Stimulated activated CD4-positive, alpha-beta T cell treated with anti-CD3 and anti-CD28 coated beads, Interleukin-1b, Interleukin-23, amount 100 ng/mL, for 4 hours (primary cell): ENCODE measurements around the gene BRF1.

ENCODE experiments used
- DNase-seq, 2 donors: peaks; one replicate each; pipeline ENCODE4 v3.0.0-alpha.2; 2020; ENCODE audit warnings: low read depth in 2 of 2

BRF1 gene

DNA sequence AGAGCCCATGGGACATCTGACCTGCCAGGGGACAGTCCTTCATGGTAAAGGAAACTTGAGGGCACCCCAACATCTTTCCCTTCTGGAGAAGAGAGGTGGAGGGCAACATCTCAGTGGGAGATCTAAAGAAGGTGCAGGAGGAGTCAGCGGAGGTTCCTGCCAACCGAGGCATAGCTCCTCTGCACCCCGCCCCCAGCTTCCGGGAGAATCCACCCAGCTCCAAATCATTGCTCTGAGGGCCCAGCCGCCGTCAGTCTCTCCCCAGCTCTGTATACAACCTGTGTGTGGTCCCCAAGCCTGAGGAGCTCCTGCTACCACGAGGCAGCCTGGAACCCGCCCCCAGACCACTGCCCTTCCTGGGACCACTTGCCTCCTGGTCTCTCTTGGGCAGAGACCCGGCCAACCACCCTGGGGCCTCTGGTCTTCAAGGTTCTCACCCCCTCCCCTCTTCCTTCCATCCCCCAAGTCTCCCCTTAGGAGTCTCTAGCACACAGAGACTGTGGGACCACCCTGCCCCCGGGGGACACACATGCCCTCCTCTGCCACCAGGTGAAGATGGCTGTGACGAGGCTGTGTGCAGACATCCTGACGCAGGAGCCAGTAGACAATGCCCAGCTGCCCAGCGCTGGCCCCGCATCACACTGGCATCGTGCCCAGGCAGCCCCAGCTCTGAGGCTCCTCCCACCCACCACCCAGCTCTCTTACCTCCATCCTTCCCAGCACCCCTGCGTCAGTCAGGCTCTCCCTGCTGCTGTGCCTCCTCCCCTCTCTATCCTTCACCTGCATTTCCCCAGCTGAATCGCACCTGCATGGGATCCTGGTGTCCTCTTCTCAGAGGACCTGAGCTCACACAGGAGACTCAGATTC is 106.7 kb downstream of the BRF1 start:
- DNase-seq: peak in 1 of 2 donors; percentile 30

- DNase-seq: no peak
Measured at GRCh38 chr14:105192866-105193731, 107.7 kb downstream of the BRF1 start.

DNA sequence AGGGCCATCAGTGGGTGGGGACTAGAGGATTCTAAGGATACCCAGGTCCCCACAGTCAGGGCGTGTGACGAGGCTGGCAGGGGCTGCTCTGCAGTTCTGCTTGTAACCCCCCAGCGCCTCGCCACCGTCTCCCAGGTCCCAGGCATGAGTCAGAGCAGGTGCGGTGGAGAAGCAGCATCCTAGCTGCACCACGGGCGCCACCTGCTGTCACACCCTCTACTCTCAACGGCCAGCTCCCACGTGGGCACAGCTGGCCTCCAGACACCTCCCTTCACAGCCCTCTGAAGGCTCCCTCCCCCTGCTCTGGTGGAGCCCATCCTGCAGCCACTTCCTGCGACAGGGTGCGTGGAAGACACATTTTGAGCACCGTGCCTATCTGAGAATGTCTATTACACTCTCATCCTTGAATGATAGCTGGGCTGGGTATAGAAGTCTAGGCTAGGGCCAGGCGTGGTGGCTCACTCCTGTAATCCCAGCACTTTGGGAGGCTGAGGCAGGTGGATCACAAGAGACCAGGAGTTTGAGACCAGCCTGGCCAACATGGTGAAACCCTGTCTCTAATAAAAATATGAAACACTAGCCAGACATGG is 112.8 kb downstream of the BRF1 start:
- DNase-seq: no peak

DNA sequence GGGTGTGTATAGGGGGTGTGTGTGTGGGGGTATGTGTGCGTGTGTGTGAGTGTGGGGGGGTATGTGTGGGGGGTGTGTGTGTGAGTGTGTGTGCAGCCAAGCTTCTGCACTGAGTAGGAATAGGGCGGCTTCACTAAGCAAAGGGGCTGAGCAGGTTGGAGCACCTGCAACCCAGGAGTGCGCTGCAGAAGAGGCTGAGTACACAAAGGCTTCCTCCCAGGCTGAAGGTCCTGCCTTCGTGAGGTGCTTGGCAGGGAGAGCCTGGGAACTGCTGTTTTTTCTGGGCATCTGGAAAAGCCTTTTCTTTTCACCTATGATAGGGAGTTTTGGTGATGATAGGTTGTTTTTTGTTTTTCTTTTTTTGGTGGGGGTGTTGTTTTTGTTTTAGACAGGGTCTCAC is 113.7 kb downstream of the BRF1 start:
- DNase-seq: no peak

- no peak for DNase-seq
Measured at GRCh38 chr14:105185973-105186372, 114.8 kb downstream of the BRF1 start.

DNA sequence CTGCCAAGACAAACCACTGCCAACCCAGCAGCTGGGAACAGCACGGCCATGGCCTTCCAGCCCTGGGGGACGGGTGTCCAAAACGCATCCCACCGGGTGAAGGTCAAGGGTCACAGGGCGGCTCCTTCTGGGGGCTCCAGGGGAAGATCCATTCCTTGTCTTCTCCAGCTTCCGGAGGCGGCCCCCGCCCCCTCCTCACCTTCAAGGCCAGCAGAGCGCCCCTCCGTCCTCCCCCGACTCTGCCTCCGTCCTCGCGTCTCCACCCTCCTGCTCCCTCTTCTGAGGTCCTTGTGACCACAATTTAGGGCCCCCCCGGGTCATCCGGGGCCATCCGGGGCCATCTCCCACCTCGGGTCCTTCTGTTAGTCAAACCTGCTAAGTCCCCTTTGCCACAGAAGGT is 115.8 kb downstream of the BRF1 start:
- no peak for DNase-seq

DNA sequence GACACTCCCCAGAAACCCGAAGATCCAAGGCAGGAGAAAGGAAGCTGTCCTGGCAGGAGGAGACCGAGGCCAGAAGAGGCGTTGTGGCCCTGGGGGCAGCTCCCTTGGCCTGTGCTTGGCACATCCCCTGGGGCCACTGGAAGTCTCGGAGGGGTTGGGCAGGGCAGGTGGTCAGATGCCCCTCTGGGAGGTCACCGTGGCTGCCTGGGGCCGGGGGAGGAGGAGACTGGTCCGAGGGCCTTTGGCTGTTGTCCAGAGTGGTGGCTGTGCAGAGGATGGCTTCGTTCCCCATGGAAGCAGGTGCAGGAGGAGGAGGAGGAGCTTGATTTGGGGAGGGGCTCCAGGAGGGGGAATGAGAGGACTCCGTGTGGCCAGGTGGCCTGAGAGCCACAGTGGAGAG is 116.3 kb downstream of the BRF1 start:
- DNase-seq: no peak

DNA sequence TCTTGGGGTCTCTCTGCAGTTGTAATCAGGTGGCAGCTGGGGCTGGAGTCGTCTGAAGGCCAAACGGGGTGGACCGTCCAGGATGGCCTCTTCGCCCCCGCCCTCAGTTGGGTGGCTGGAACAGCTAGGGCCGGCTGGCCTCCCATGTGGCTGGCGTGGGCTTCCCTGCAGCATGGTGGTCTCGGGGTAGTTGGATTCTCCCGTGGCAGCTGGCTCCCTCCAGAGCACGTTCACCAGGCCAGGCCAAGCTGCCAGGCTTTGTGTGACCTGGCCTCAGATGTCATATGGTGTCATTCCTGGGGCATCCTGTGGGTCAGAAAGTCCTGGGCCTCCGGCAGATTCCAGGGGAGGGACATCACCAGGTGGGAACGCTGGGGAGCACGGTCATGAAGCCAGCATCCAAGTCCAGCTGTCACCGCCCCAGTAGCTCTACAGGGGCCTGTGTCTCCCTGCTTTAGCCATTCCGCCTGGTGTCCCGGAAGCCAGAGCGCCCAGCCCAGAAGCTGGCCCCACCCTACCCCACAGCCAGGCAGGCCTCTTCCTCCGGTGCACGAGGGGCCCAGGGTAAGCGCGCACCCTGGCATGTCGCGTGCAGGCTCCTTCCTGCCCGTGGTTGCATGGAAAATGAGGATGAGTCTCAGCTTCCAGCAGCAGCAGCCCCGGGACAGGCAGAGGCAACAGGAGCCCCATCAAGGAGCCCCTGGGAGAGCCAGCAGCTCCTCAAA is 118.3 kb downstream of the BRF1 start:
- DNase-seq: no peak

DNA sequence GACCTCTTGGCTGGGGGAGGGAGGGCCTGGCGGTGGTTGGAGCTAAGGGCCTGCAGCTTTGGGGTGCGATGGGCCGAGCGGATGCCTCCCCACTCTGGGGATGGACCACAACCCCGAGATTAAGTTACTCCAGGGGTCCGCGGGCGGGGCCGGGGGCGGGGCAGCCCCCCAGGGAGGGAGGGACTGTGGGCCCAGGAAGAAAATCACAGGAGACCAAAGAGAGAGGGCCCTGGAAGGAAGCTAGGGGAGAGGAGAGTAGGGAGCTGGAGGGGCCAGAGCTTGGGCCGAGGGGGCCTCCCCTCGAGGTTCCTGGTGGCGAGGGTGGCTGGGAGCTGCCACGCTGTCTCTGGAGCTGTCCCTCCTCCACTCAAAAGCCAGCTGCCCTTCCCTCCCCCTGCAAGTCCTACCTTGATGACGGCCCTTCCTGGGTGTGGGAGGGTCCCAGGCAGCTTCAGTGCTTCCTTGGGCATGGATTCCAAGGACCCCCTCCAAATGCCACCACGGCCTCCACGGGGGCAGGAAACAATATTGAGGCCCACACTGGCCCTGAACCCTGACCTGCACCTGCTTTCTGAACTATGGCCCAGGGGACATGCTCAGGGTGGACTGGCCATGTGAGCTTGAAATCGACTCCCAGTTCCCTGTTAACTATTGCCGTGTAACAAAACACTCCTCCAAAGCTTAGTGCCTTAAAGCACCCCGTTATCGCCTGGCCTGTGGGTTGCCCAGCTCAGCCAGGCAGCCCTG is 119.1 kb downstream of the BRF1 start:
- DNase-seq: no peak

GRCh38 chr14:105180592-105181548 is 119.9 kb downstream of the BRF1 start, which contains the start of gene NUDT14:
Gene NUDT14 (minus strand): TSS chr14:105181312. CDS start chr14:105181209, 103 bp downstream.
- peak; percentile 84 to 86 for DNase-seq

GRCh38 chr14:105179191-105179590 is 121.6 kb downstream of the BRF1 start:
- no peak for DNase-seq

DNA sequence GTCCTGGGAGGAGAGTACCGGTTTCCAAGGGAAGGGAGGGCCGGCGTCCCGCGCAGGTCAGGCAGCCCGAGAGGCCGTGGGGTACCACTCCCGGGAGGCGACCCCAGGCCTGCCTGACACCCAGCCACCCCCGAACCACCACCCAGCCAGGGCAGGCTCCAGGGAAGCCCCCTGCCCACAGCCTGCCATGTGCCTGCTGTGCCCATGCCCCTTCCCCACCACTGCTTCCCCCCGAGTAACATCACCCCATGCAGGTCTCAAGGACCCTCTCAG is 122.0 kb downstream of the BRF1 start:
- DNase-seq: no peak

GRCh38 chr14:105178069-105178867 is 122.5 kb downstream of the BRF1 start:
- no peak for DNase-seq

DNA sequence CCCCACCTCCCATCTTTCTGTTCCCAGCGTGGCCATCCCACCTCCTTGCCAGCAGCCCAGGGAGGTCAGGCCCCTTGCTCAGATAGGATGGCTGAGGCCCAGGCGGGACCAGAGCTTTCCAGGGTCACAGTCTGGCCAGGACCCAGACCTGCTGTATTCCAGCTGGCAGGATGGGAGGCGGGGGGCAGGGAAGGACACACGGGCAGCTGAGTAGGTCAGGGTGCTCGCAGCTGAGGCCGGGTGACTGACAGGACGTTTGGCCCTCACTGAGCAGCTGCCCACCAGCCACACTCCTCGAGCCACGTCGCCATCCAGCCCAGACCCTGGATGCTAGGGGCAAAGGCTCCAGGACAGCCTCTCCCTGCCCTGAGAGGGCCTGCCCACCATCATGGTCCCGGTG is 123.7 kb downstream of the BRF1 start:
- DNase-seq: no peak

DNA sequence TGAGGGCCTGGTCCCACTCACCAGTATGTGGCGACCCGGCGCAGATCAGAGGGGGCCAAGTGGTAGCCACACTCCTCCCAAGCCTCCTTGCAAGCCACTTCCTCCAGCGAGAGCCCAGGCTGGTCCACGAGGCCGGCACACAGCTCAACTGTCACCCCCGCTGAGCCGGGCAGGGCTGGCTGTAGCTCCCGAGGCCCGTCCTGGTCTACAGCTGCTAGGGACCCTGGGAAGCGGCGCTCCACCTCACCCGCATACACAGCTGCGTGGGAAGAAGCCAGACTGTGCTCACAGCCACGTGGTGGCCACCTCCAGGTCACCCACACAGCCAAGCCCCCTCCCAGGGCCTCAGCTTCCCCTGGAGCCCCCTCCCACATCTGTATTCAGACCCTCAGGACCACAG is 124.3 kb downstream of the BRF1 start:
- DNase-seq: no peak

DNA sequence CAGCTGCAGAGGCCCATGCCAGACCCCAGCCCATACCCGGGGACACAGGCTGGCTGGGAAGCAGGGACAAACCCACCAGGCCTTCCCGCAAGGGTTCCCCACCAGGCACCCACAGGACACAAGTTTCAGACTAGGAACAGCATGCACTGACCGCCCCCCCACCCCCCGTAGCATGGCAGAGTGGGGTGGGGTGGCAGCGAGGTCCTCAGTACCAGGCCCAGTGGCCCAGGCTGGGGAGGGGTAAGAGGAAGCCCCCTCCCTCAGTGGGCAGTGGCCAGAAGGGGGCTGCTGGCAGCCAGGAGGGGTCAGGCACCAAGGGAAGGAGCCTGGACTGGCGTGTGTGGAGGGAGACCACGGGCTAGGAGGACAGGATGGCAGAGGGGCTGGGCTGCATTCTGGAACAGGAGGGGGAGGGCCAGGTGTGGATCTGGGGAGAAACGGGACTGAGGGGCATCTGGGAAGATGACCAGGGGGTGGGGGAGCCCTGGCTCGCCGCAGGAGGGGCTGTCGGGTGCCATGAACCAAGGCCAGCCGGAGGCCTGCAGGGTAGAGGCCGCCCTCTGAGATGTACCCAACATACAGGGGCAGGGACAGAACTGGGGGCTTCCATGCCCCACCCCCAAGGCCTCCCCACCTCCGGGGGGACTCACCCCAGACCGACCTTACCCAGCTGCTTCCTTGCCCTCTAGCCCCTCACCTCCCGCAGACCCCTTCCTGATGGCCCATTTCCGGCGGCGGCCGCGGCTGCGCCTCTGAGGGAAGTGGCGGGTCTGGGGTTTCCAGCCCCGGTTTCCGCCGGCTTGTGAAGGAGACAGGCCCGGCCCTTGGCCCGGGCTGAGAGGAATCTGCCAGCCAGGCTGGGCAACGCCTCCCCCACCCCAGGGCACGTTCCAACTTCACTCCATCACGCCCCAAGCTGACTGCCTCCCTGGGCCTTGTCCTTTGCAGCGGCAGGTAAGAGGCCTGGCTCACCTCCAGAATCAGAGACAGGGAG is 126.6 kb downstream of the BRF1 start:
- no peak for DNase-seq

GRCh38 chr14:105173145-105173544 is 127.7 kb downstream of the BRF1 start:
- DNase-seq: no peak

- no peak for DNase-seq
Measured at GRCh38 chr14:105172476-105172875, 128.3 kb downstream of the BRF1 start.
